ENCODE data around the gene ELN. TPM values are rescaled to one million over a fixed set of nuclear protein-coding genes. Genes with fewer than 3 reads are reported as not detected.

The ELN gene
- total and polyA plus RNA-seq, 2 donors (not counting 1 experiment from before 2014, with no cell fraction given): not detected

- CTCF ChIA-PET: no interaction called here
- Mint-ChIP-seq H3K27ac (no peak overlapping the region), H3K27me3 (no peaks in the 10 kb centered on the region), H3K4me3 (no peak overlapping the region), H3K4me1 (peaks cover 6% of the 10 kb centered on the region), H3K9me3 (ENCODE audit: insufficient read depth) (no peaks in the 10 kb centered on the region)
- Histone ChIP-seq H3K4me1 (ENCODE audit: control insufficient read depth in 2 of 2, insufficient read depth in 2 of 2, low read length in 2 of 2) (no peaks in the 10 kb centered on the region), H3K27me3 (replicated peaks in 1 of 4; ENCODE audit: control extremely low read depth in 1 of 4, control insufficient read depth in 3 of 4, insufficient read depth in 4 of 4, low read length in 3 of 4) (no peaks in the 10 kb centered on the region), H2AFZ (ENCODE audit: insufficient read depth, low read depth, low read length, poor library complexity, severe bottlenecking) (no peak overlapping the region), H3K4me3 (ENCODE audit: control extremely low read depth in 1 of 5, extremely low read depth in 1 of 5, insufficient read depth in 1 of 5, low read depth in 2 of 5, low read length in 4 of 5) (no peak overlapping the region), H3K79me2 (ENCODE audit: control insufficient read depth, insufficient read depth, low read length) (no peaks in the 10 kb centered on the region), H4K20me1 (ENCODE audit: control insufficient read depth, insufficient read depth, low read length, poor library complexity, severe bottlenecking) (no peaks in the 10 kb centered on the region), H3K9ac (ENCODE audit: low read length) (no peak overlapping the region), H3K27ac (ENCODE audit: low read length in 2 of 2) (no peak overlapping the region), H3K9me3 (ENCODE audit: control extremely low read depth in 1 of 3, control insufficient read depth in 2 of 3, insufficient read depth in 1 of 3, low read length in 2 of 3) (no peaks in the 10 kb centered on the region), H3K36me3 (replicated peaks in 1 of 2; ENCODE audit: control extremely low read depth in 1 of 2, control insufficient read depth in 1 of 2, extremely low read depth in 1 of 2, insufficient read depth in 2 of 2, low read length in 1 of 2) (no peaks in the 10 kb centered on the region), H3K4me2 (replicated peaks; ENCODE audit: low read depth, low read length, poor library complexity, severe bottlenecking) (no peak overlapping the region)
- TF ChIP-seq EZH2 (IDR thresholded peaks at IDR 0.05; ENCODE audit: borderline replicate concordance, insufficient read depth, low read depth, low read length, poor library complexity, severe bottlenecking): no peak
- TF ChIP-seq CTCF (IDR thresholded peaks at IDR 0.05): no peak
- 95% methylated on average over 5 of the region's 5 CpGs for WGBS (ENCODE audit: insufficient coverage)
- DNase-seq: no peak
- no peak for ATAC-seq (ENCODE audit: low read depth)
- intact Hi-C loops (cut with micrococcal nuclease): no loop called here
- POLR2A ChIA-PET: no interaction called here
Measured at GRCh38 chr7:74006032-74006431, 21.9 kb upstream of the ELN start.

- POLR2A ChIA-PET: no interaction called here
Measured at GRCh38 chr7:74006451-74007241, 21.3 kb upstream of the ELN start.

More at GRCh38 chr7:74006451-74007241, 21.3 kb upstream of the ELN start:
- intact Hi-C loops (cut with micrococcal nuclease): no loop called here
- no peak for TF ChIP-seq CTCF (IDR thresholded peaks at IDR 0.05)
- TF ChIP-seq EZH2 (IDR thresholded peaks at IDR 0.05; ENCODE audit: borderline replicate concordance, insufficient read depth, low read depth, low read length, poor library complexity, severe bottlenecking): no peak
- DNase-seq: no peak
- no peaks in the 10 kb centered on the region for H3K9me3 Mint-ChIP-seq (ENCODE audit: insufficient read depth)
- no peak for ATAC-seq (ENCODE audit: low read depth)
- Histone ChIP-seq H3K36me3 (replicated peaks in 1 of 2; ENCODE audit: control extremely low read depth in 1 of 2, control insufficient read depth in 1 of 2, extremely low read depth in 1 of 2, insufficient read depth in 2 of 2, low read length in 1 of 2) (no peaks in the 10 kb centered on the region), H3K4me3 (ENCODE audit: control extremely low read depth in 1 of 5, extremely low read depth in 1 of 5, insufficient read depth in 1 of 5, low read depth in 2 of 5, low read length in 4 of 5) (no peak overlapping the region), H4K20me1 (ENCODE audit: control insufficient read depth, insufficient read depth, low read length, poor library complexity, severe bottlenecking) (no peaks in the 10 kb centered on the region), H3K4me2 (replicated peaks; ENCODE audit: low read depth, low read length, poor library complexity, severe bottlenecking) (no peak overlapping the region), H3K79me2 (ENCODE audit: control insufficient read depth, insufficient read depth, low read length) (no peaks in the 10 kb centered on the region), H2AFZ (ENCODE audit: insufficient read depth, low read depth, low read length, poor library complexity, severe bottlenecking) (no peak overlapping the region), H3K27ac (ENCODE audit: low read length in 2 of 2) (no peak overlapping the region), H3K9ac (ENCODE audit: low read length) (no peak overlapping the region), H3K27me3 (replicated peaks in 1 of 4; ENCODE audit: control extremely low read depth in 1 of 4, control insufficient read depth in 3 of 4, insufficient read depth in 4 of 4, low read length in 3 of 4) (no peaks in the 10 kb centered on the region), H3K4me1 (ENCODE audit: control insufficient read depth in 2 of 2, insufficient read depth in 2 of 2, low read length in 2 of 2) (no peaks in the 10 kb centered on the region), H3K9me3 (ENCODE audit: control extremely low read depth in 1 of 3, control insufficient read depth in 2 of 3, insufficient read depth in 1 of 3, low read length in 2 of 3) (no peaks in the 10 kb centered on the region)
- 91% methylated on average over 11 of the region's 12 CpGs for WGBS (ENCODE audit: insufficient coverage)
- no peak overlapping the region for H3K4me3 Mint-ChIP-seq
- H3K4me1 Mint-ChIP-seq: peaks cover 6% of the 10 kb centered on the region
- no peak overlapping the region for H3K27ac Mint-ChIP-seq
- no peaks in the 10 kb centered on the region for H3K27me3 Mint-ChIP-seq
- CTCF ChIA-PET: no interaction called here
